ENCODE data around the gene PACRG. TPM values are rescaled to one million over a fixed set of nuclear protein-coding genes. Genes with fewer than 3 reads are reported as not detected.
"Not testable (repeated sequence)": the region's sequence is repeated elsewhere in the genome, so short reads cannot be mapped to it uniquely, and the experiment has no call there.

The PACRG gene
- total RNA-seq, 4 donors from 2014 or later, result 1.7 to 7.7 (median 3.7) TPM

GRCh38 chr6:163310973-163311383, 583.2 kb downstream of the PACRG start:
- intact Hi-C loops (cut with DNase I), result no loop called here
- no peaks in the 10 kb centered on the region for H3K36me3 ChIP-seq

GRCh38 chr6:163311830-163312229, 584.1 kb downstream of the PACRG start:
- TF ChIP-seq CTCF (IDR thresholded peaks at IDR 0.05) (no peak), POLR2A (IDR thresholded peaks at IDR 0.05) (no peak)
- 88 to 89% methylated on average over 3 of the region's 3 CpGs for WGBS, 2 donors
- Histone ChIP-seq H3K36me3 (no peaks in the 10 kb centered on the region), H3K27ac (no peak overlapping the region), H3K4me1 (no peaks in the 10 kb centered on the region), H3K27me3 (no peaks in the 10 kb centered on the region), H3K9me3 (no peaks in the 10 kb centered on the region), H3K4me3 (replicated peaks in 1 of 3) (no peak overlapping the region)
- intact Hi-C loops (cut with DNase I), result no loop called here
- DNase-seq, result no peak

More at GRCh38 chr6:163310973-163311383, 583.2 kb downstream of the PACRG start:
- TF ChIP-seq CTCF (IDR thresholded peaks at IDR 0.05), result no peak
- no peak for TF ChIP-seq POLR2A (IDR thresholded peaks at IDR 0.05)
- Histone ChIP-seq H3K9me3 (no peaks in the 10 kb centered on the region), H3K27me3 (no peaks in the 10 kb centered on the region), H3K4me3 (replicated peaks in 1 of 3) (no peak overlapping the region), H3K4me1 (no peaks in the 10 kb centered on the region), H3K27ac (no peak overlapping the region)
- no peak for DNase-seq
- 70 to 78% methylated on average over 2 of the region's 2 CpGs for WGBS, 2 donors

- Histone ChIP-seq H3K9me3 (no peaks in the 10 kb centered on the region), H3K4me1 (no peaks in the 10 kb centered on the region), H3K27ac (no peak overlapping the region), H3K27me3 (no peaks in the 10 kb centered on the region), H3K36me3 (no peaks in the 10 kb centered on the region), H3K4me3 (replicated peaks in 1 of 3) (no peak overlapping the region)
- 93 to 95% methylated on average over 4 of the region's 4 CpGs for WGBS, 2 donors
- TF ChIP-seq POLR2A (IDR thresholded peaks at IDR 0.05) (no peak), CTCF (IDR thresholded peaks at IDR 0.05) (no peak)
- intact Hi-C loops (cut with DNase I), result no loop called here
- no peak for DNase-seq
Measured at GRCh38 chr6:163313566-163313965, 585.8 kb downstream of the PACRG start.

- Histone ChIP-seq H3K27me3 (no peaks in the 10 kb centered on the region), H3K4me3 (replicated peaks in 1 of 3) (no peak overlapping the region), H3K9me3 (no peaks in the 10 kb centered on the region), H3K36me3 (no peaks in the 10 kb centered on the region), H3K4me1 (no peaks in the 10 kb centered on the region), H3K27ac (no peak overlapping the region)
- intact Hi-C loops (cut with DNase I), result no loop called here
- 95 to 97% methylated on average over 5 of the region's 5 CpGs for WGBS, 2 donors
- TF ChIP-seq CTCF (IDR thresholded peaks at IDR 0.05) (no peak), POLR2A (IDR thresholded peaks at IDR 0.05) (no peak)
- no peak for DNase-seq
Measured at GRCh38 chr6:163313981-163314380, 586.2 kb downstream of the PACRG start.

- TF ChIP-seq CTCF (IDR thresholded peaks at IDR 0.05), result no peak
- no peak for TF ChIP-seq POLR2A (IDR thresholded peaks at IDR 0.05)
- Histone ChIP-seq H3K36me3 (no peaks in the 10 kb centered on the region), H3K27ac (no peak overlapping the region), H3K4me3 (replicated peaks in 1 of 3) (no peak overlapping the region), H3K27me3 (no peaks in the 10 kb centered on the region), H3K9me3 (no peaks in the 10 kb centered on the region), H3K4me1 (no peaks in the 10 kb centered on the region)
- 52 to 67% methylated on average over 11 of the region's 11 CpGs for WGBS, 2 donors
- DNase-seq, result no peak
- intact Hi-C loops (cut with DNase I), result no loop called here
Measured at GRCh38 chr6:163314791-163315470, 587.2 kb downstream of the PACRG start.

- H3K9me3 ChIP-seq; H3K36me3 ChIP-seq; H3K27ac ChIP-seq; intact Hi-C loops (cut with DNase I); H3K4me3 ChIP-seq (replicated peaks in 1 of 3); H3K27me3 ChIP-seq; H3K4me1 ChIP-seq; DNase-seq: not testable (repeated sequence)
- WGBS, 2 donors, result 93 to 96% methylated on average over 12 of the region's 12 CpGs
Measured at GRCh38 chr6:163316866-163317495, 589.2 kb downstream of the PACRG start.
